Keratinocyte (primary cell): ENCODE measurements around the gene F5. TPM values are rescaled to one million over a fixed set of nuclear protein-coding genes. Genes with fewer than 3 reads are reported as not detected.

ENCODE experiments used
- DNase-seq: peaks from one replicate; pipeline ENCODE4 v3.0.0-alpha.2; 2011; ENCODE audit warnings: low read depth, missing footprints, low spot score
- FAIRE-seq: peaks from 2 replicates; lab custom pipeline; 2011; peaks lifted over from hg19 to GRCh38; lab: Jason Lieb, UNC
- H2AFZ ChIP-seq: 2 replicates; pipeline ENCODE4 v1.6.0; 2012; ENCODE audit warnings: low read length, control low read depth, inconsistent platforms; ENCODE audit not compliant: control insufficient read depth
- H3K27ac ChIP-seq: 2 replicates; pipeline ENCODE4 v1.5.1; 2011; ENCODE audit warnings: low read length; ENCODE audit not compliant: control insufficient read depth, insufficient read depth
- H3K27me3 ChIP-seq: 3 replicates; pipeline ENCODE4 v1.6.0; 2011; ENCODE audit warnings: low read length; ENCODE audit not compliant: control insufficient read depth, insufficient read depth; ENCODE audit errors: extremely low read depth
- H3K36me3 ChIP-seq, 2 experiments: 2 replicates in 1 of 2; 3 replicates in 1 of 2; pipeline ENCODE4 v1.5.1; 2011; ENCODE audit warnings: low read length in 2 of 2, mild to moderate bottlenecking in 1 of 2; ENCODE audit not compliant: control insufficient read depth in 2 of 2, insufficient read depth in 2 of 2; ENCODE audit errors: extremely low read depth in 1 of 2
- H3K4me1 ChIP-seq: 3 replicates; pipeline ENCODE4 v1.5.1; 2011; ENCODE audit warnings: low read length; ENCODE audit not compliant: control insufficient read depth, insufficient read depth; ENCODE audit errors: extremely low read depth
- H3K4me2 ChIP-seq: 3 replicates; pipeline ENCODE4 v1.6.0; 2011; ENCODE audit warnings: low read depth, low read length; ENCODE audit not compliant: control insufficient read depth, insufficient read depth; ENCODE audit errors: extremely low read depth
- H3K4me3 ChIP-seq, 3 experiments: fragments of 200-600 bp in 1 of 3; sonication (generic) in 1 of 3; 2 replicates in 2 of 3; 3 replicates in 1 of 3; pipeline ENCODE4 v1.5.1; 2011 to 2016; ENCODE audit warnings: low read length in 3 of 3, mild to moderate bottlenecking in 3 of 3, control low read depth in 2 of 3, inconsistent platforms in 1 of 3, low read depth in 1 of 3, mixed read lengths in 1 of 3, mixed run types in 1 of 3, moderate library complexity in 1 of 3; ENCODE audit not compliant: control insufficient read depth in 2 of 3, insufficient read depth in 2 of 3; ENCODE audit errors: extremely low read depth in 1 of 3
- H3K79me2 ChIP-seq: 2 replicates; pipeline ENCODE4 v1.6.0; 2012; ENCODE audit warnings: low read length; ENCODE audit not compliant: control insufficient read depth, insufficient read depth
- H3K9ac ChIP-seq: 3 replicates; pipeline ENCODE4 v1.6.0; 2011; ENCODE audit warnings: low read length; ENCODE audit not compliant: control insufficient read depth, insufficient read depth; ENCODE audit errors: extremely low read depth
- H3K9me1 ChIP-seq: 3 replicates; pipeline ENCODE4 v1.6.0; 2011; ENCODE audit warnings: low read length; ENCODE audit not compliant: control insufficient read depth, insufficient read depth; ENCODE audit errors: extremely low read depth
- H3K9me3 ChIP-seq: 2 replicates; pipeline ENCODE4 v1.5.1; 2012; ENCODE audit warnings: low read depth, low read length; ENCODE audit not compliant: control insufficient read depth
- H4K20me1 ChIP-seq: 3 replicates; pipeline ENCODE4 v1.6.0; 2011; ENCODE audit warnings: low read length; ENCODE audit not compliant: control insufficient read depth, insufficient read depth; ENCODE audit errors: extremely low read depth
- CTCF ChIP-seq, 3 experiments: IDR thresholded peaks in 1 of 3; conservative IDR thresholded peaks in 1 of 3; optimal IDR thresholded peaks in 1 of 3; 2 replicates in 2 of 3; 3 replicates in 1 of 3; pipeline versions ENCODE3 to v1.5.1; 2011; ENCODE audit warnings: low read length in 3 of 3, mild to moderate bottlenecking in 3 of 3, moderate library complexity in 2 of 3, control low read depth in 1 of 3, inconsistent platforms in 1 of 3; ENCODE audit not compliant: insufficient read depth in 2 of 3; ENCODE audit errors: extremely low read depth in 1 of 3
- EZH2 ChIP-seq: IDR thresholded peaks from one replicate; pipeline ENCODE4 v1.6.1; 2012; ENCODE audit warnings: inconsistent platforms, mild to moderate bottlenecking, low read length, moderate library complexity
- dilution Hi-C: fragments of 300-500 bp; cut with MboI; formaldehyde crosslinking; loops from one replicate; pipeline ENCODE4 v1.7.0; 2020; ENCODE audit warnings: low sequenced_read_pairs; ENCODE audit not compliant: extremely low pct_ligation_motif_present
- polyA plus RNA-seq, 5 experiments: library from polyadenylated mRNA; depleted of rRNA in 3 of 5; stranded (reverse) in 3 of 5; stranded (forward) in 1 of 5; unstranded in 1 of 5; fragments of >200 nt; gene quantifications; 1 replicate in 1 of 5; 2 replicates in 3 of 5; 3 replicates in 1 of 5; pipeline versions ENCODE4 v1.2.1 to v1.2.3, GENCODE V29; 2011 to 2012; ENCODE audit warnings: missing spikeins in 2 of 5, low read depth in 1 of 5, low replicate concordance in 1 of 5

F5 gene
- polyA plus RNA-seq, 1 donor (not counting 4 experiments of a cell fraction or from before 2014, with no cell fraction given), result 0.01 TPM

- Histone ChIP-seq H3K36me3 (no peaks in the 10 kb centered on the region), H3K79me2 (no peaks in the 10 kb centered on the region), H3K9ac (no peak overlapping the region), H3K9me1 (no peaks in the 10 kb centered on the region), H2AFZ (peak overlapping the region; percentile 21), H3K4me2 (no peak overlapping the region), H3K27me3 (no peaks in the 10 kb centered on the region), H3K9me3 (no peaks in the 10 kb centered on the region), H3K27ac (no peak overlapping the region), H4K20me1 (no peaks in the 10 kb centered on the region), H3K4me1 (peaks cover 18% of the 10 kb centered on the region), H3K4me3 (no peak overlapping the region)
- dilution Hi-C loops, result no loop called here
- FAIRE-seq, result peak; percentile 20
- TF ChIP-seq CTCF (optimal IDR thresholded peaks at IDR 0.05 in 1 of 3, IDR thresholded peaks at IDR 0.05 in 1 of 3, conservative IDR thresholded peaks at IDR 0.05 in 1 of 3; ENCODE audit: extremely low read depth in 1 of 3, insufficient read depth in 2 of 3, low read length in 3 of 3) (no peak), EZH2 (no peak)
- DNase-seq, result no peak
Measured at GRCh38 chr1:169514566-169515270, 71.6 kb downstream of the F5 start.

GRCh38 chr1:169513208-169513607, 73.1 kb downstream of the F5 start:
- no peak overlapping the region for H3K4me2 ChIP-seq

More at GRCh38 chr1:169513208-169513607, 73.1 kb downstream of the F5 start:
- DNase-seq (no peak), FAIRE-seq (peak; percentile 49)
- H3K9me1 ChIP-seq, result no peaks in the 10 kb centered on the region
- no peak overlapping the region for H3K4me3 ChIP-seq
- H3K27ac ChIP-seq, result no peak overlapping the region
- H3K9ac ChIP-seq, result no peak overlapping the region
- dilution Hi-C loops, result no loop called here
- no peaks in the 10 kb centered on the region for H3K9me3 ChIP-seq
- H4K20me1 ChIP-seq, result no peaks in the 10 kb centered on the region
- no peaks in the 10 kb centered on the region for H3K27me3 ChIP-seq
- TF ChIP-seq EZH2 (no peak), CTCF (optimal IDR thresholded peaks at IDR 0.05 in 1 of 3, IDR thresholded peaks at IDR 0.05 in 1 of 3, conservative IDR thresholded peaks at IDR 0.05 in 1 of 3; ENCODE audit: extremely low read depth in 1 of 3, insufficient read depth in 2 of 3, low read length in 3 of 3) (no peak)
- H3K79me2 ChIP-seq, result no peaks in the 10 kb centered on the region
- H3K36me3 ChIP-seq, result no peaks in the 10 kb centered on the region
- peaks cover 18% of the 10 kb centered on the region for H3K4me1 ChIP-seq
- peak overlapping the region; percentile 0 for H2AFZ ChIP-seq
